ENCODE measurements around the gene TBX2. TPM values are rescaled to one million over a fixed set of nuclear protein-coding genes. Genes with fewer than 3 reads are reported as not detected.

Gene TBX2
- total and polyA plus RNA-seq, 2 of the 13 experiments (the other 11 are each of a cell fraction or from before 2014, with no cell fraction given): 2.8 to 15.3 TPM

- TF ChIP-seq, protein P1, sequence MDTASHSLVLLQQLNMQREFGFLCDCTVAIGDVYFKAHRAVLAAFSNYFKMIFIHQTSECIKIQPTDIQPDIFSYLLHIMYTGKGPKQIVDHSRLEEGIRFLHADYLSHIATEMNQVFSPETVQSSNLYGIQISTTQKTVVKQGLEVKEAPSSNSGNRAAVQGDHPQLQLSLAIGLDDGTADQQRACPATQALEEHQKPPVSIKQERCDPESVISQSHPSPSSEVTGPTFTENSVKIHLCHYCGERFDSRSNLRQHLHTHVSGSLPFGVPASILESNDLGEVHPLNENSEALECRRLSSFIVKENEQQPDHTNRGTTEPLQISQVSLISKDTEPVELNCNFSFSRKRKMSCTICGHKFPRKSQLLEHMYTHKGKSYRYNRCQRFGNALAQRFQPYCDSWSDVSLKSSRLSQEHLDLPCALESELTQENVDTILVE (CRISPR knock-in tag; IDR thresholded peaks at IDR 0.05): no peak; the same call in 1 of the 2 replicates
- no peak for TF ChIP-seq ZNF7 (CRISPR knock-in tag; IDR thresholded peaks at IDR 0.05)
- no peak for TF ChIP-seq ZNF513 (CRISPR knock-in tag; conservative IDR thresholded peaks at IDR 0.05)
- TF ChIP-seq KLF13 (CRISPR knock-in tag; IDR thresholded peaks at IDR 0.05): no peak
- TF ChIP-seq NAIF1 (CRISPR knock-in tag; IDR thresholded peaks at IDR 0.05; ENCODE audit: borderline replicate concordance): peak; percentile 65; the same call in 1 of the 2 replicates
- TF ChIP-seq ZNF230 (CRISPR knock-in tag; IDR thresholded peaks at IDR 0.05): no peak
- TF ChIP-seq THYN1 (CRISPR knock-in tag; IDR thresholded peaks at IDR 0.05; ENCODE audit: borderline replicate concordance, low read depth): no peak
- TF ChIP-seq, protein P2, sequence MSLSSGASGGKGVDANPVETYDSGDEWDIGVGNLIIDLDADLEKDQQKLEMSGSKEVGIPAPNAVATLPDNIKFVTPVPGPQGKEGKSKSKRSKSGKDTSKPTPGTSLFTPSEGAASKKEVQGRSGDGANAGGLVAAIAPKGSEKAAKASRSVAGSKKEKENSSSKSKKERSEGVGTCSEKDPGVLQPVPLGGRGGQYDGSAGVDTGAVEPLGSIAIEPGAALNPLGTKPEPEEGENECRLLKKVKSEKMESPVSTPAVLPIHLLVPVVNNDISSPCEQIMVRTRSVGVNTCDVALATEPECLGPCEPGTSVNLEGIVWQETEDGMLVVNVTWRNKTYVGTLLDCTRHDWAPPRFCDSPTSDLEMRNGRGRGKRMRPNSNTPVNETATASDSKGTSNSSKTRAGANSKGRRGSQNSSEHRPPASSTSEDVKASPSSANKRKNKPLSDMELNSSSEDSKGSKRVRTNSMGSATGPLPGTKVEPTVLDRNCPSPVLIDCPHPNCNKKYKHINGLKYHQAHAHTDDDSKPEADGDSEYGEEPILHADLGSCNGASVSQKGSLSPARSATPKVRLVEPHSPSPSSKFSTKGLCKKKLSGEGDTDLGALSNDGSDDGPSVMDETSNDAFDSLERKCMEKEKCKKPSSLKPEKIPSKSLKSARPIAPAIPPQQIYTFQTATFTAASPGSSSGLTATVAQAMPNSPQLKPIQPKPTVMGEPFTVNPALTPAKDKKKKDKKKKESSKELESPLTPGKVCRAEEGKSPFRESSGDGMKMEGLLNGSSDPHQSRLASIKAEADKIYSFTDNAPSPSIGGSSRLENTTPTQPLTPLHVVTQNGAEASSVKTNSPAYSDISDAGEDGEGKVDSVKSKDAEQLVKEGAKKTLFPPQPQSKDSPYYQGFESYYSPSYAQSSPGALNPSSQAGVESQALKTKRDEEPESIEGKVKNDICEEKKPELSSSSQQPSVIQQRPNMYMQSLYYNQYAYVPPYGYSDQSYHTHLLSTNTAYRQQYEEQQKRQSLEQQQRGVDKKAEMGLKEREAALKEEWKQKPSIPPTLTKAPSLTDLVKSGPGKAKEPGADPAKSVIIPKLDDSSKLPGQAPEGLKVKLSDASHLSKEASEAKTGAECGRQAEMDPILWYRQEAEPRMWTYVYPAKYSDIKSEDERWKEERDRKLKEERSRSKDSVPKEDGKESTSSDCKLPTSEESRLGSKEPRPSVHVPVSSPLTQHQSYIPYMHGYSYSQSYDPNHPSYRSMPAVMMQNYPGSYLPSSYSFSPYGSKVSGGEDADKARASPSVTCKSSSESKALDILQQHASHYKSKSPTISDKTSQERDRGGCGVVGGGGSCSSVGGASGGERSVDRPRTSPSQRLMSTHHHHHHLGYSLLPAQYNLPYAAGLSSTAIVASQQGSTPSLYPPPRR (CRISPR knock-in tag; IDR thresholded peaks at IDR 0.05; ENCODE audit: borderline replicate concordance): peak; percentile 89
- no peak for TF ChIP-seq MTF2 (CRISPR knock-in tag; IDR thresholded peaks at IDR 0.05; ENCODE audit: borderline replicate concordance)
- TF ChIP-seq TAF1 (CRISPR knock-in tag; IDR thresholded peaks at IDR 0.05): no peak
- TF ChIP-seq, protein P3, sequence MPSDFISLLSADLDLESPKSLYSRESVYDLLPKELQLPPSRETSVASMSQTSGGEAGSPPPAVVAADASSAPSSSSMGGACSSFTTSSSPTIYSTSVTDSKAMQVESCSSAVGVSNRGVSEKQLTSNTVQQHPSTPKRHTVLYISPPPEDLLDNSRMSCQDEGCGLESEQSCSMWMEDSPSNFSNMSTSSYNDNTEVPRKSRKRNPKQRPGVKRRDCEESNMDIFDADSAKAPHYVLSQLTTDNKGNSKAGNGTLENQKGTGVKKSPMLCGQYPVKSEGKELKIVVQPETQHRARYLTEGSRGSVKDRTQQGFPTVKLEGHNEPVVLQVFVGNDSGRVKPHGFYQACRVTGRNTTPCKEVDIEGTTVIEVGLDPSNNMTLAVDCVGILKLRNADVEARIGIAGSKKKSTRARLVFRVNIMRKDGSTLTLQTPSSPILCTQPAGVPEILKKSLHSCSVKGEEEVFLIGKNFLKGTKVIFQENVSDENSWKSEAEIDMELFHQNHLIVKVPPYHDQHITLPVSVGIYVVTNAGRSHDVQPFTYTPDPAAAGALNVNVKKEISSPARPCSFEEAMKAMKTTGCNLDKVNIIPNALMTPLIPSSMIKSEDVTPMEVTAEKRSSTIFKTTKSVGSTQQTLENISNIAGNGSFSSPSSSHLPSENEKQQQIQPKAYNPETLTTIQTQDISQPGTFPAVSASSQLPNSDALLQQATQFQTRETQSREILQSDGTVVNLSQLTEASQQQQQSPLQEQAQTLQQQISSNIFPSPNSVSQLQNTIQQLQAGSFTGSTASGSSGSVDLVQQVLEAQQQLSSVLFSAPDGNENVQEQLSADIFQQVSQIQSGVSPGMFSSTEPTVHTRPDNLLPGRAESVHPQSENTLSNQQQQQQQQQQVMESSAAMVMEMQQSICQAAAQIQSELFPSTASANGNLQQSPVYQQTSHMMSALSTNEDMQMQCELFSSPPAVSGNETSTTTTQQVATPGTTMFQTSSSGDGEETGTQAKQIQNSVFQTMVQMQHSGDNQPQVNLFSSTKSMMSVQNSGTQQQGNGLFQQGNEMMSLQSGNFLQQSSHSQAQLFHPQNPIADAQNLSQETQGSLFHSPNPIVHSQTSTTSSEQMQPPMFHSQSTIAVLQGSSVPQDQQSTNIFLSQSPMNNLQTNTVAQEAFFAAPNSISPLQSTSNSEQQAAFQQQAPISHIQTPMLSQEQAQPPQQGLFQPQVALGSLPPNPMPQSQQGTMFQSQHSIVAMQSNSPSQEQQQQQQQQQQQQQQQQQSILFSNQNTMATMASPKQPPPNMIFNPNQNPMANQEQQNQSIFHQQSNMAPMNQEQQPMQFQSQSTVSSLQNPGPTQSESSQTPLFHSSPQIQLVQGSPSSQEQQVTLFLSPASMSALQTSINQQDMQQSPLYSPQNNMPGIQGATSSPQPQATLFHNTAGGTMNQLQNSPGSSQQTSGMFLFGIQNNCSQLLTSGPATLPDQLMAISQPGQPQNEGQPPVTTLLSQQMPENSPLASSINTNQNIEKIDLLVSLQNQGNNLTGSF (CRISPR knock-in tag; IDR thresholded peaks at IDR 0.05): 0 out of 2 replicates have a peak, but pooled peaks have one; percentile 4
- no peak for TF ChIP-seq ZFP62 (CRISPR knock-in tag; IDR thresholded peaks at IDR 0.05)
These were observed 35.8 kb upstream of the TBX2 start (continued) for GRCh38 chr17:61363601-61364462.
